D721Med (cell line): Measurements from ENCODE around the gene IBTK.
A peak's percentile ranks its signal among the peaks of the same experiment; 100 is the strongest.
"Not testable (repeated sequence)": the region's sequence is repeated elsewhere in the genome, so short reads cannot be mapped to it uniquely, and the experiment has no call there.

Experiments used
- DNase-seq: peaks from one replicate; pipeline ENCODE4 v3.0.0; 2011; ENCODE audit warnings: low spot score; ENCODE audit not compliant: insufficient read length
- FAIRE-seq: peaks from 2 replicates; lab custom pipeline; 2011; peaks lifted over from hg19 to GRCh38; lab: Jason Lieb, UNC
- TF ChIP-seq, protein P1 (sequence below): IDR thresholded peaks from 2 replicates; pipeline ENCODE4 v1.5.1; 2012; ENCODE audit warnings: mild to moderate bottlenecking, control low read depth; ENCODE audit not compliant: insufficient read depth; ENCODE audit errors: missing control alignments

The IBTK gene

DNA sequence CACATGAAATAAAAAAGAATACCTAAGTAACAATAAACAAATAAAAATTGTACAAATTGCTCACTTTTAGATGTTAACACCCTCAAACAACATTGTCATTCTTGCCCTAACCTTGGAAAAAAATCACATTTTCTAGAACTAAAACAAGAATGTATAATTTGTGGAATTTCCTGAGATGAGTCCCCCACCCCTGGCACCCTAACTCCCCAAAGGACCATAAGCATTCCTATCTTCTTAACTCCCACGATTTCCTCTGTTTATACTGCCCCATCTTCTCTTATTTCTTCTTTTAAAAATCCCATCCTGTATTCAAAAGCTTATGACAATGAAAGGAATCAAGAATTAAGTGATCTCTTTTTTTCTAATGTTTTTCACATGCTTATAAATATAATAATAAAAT lies 70.9 kb downstream of the IBTK start:
- FAIRE-seq (no peak), DNase-seq (no peak)
- TF ChIP-seq, protein P1, sequence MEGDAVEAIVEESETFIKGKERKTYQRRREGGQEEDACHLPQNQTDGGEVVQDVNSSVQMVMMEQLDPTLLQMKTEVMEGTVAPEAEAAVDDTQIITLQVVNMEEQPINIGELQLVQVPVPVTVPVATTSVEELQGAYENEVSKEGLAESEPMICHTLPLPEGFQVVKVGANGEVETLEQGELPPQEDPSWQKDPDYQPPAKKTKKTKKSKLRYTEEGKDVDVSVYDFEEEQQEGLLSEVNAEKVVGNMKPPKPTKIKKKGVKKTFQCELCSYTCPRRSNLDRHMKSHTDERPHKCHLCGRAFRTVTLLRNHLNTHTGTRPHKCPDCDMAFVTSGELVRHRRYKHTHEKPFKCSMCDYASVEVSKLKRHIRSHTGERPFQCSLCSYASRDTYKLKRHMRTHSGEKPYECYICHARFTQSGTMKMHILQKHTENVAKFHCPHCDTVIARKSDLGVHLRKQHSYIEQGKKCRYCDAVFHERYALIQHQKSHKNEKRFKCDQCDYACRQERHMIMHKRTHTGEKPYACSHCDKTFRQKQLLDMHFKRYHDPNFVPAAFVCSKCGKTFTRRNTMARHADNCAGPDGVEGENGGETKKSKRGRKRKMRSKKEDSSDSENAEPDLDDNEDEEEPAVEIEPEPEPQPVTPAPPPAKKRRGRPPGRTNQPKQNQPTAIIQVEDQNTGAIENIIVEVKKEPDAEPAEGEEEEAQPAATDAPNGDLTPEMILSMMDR, result no peak

DNA sequence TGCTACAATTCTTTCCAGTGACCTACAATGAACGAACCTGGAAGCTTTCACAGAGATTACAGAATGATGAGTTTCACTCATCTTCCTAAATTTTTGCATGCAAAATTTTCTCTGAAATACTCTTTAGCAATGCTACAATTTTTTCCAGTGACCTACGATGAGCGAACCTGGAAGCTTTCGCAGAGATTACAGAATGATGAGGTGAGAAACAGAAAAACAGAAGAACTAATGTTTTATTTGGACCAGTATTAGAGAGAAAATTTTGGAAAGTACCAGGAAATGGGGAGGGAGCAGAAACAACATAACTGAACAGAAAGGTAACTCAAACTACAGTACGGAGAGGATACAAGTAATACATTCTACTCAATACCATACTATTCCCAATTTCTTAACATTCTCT lies 75.0 kb downstream of the IBTK start:
- DNase-seq (no peak), FAIRE-seq (no peak)
- TF ChIP-seq, protein P1, result no peak

DNA sequence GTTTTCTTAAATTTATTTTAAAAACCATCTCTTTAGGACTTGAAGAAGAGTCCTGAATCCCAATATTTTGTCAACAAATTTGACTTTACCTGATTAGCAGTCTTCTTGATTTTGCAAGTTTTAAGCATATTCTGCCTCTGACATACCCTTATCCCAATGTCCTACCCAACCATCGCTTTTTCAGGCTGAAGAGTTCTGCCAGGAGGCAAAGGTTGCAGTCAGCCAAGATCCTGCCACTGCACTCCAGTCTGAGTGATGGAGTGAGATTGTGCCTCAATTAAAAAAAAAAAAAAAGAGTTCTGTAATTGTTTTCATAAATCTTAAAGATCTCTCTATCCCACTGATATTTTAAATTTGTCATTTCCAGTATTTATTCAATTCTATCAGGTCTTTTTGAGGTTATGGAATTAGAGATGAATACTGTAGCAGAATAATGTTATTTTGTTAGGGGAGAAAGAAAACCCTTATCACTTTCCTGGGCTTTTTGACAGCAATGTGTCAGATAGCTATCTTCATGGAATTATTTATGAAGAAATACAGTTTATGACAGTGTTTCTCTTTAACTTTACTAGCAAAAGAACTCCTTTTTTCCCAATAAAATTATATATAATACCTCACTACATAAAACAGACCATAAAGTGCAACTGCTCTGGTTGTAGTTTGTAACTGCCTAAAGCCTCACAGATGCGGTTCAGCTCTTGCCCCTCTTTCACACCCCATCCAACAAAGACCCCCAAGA lies 78.2 kb downstream of the IBTK start:
- FAIRE-seq, result no peak
- no peak for DNase-seq
- TF ChIP-seq, protein P1, result no peak

GRCh38 chr6:82166493-82166892 lies 81.1 kb downstream of the IBTK start:
- no peak for DNase-seq
- no peak for FAIRE-seq
- TF ChIP-seq, protein P1, result no peak

GRCh38 chr6:82160255-82160990 lies 87.1 kb downstream of the IBTK start:
- DNase-seq (no peak), FAIRE-seq (peak; percentile 6)
- TF ChIP-seq, protein P1, result no peak

DNA sequence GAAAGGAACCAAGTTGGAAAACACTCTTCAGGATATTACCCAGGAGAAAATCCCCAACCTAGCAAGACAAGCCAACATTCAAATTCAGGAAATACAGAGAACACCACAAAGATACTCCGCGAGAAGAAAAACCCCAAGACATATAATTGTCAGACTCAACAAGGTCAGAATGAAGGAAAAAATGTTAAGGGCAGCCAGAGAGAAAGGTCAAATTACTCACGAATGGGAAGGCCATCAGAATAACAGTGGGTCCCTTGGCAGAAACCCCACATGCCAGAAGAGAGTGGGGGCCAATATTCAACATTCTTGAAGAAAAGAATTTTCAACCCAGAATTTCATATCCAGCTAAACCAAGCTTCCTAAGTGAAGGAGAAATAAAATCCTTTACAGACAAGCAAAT lies 94.8 kb downstream of the IBTK start:
- FAIRE-seq, DNase-seq: not testable (repeated sequence)

DNA sequence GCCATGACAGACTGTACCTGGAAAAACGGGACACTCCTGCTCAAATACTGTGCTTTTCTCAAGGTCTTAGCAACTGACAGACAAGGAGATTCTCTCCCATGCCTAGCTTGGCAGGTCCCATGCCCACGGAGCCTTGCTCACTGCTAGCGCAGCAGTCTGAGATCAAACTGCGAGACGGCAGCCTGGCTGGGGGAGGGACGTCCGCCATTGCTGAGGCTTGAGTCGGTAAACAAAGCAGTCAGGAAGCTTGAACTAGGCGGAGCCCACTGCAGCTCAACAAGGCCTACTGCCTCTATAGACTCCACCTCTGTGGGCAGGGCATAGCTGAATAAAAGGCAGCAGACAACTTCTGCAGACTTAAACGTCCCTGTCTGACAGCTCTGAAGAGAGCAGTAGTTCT lies 96.4 kb downstream of the IBTK start:
- not testable (repeated sequence) for FAIRE-seq, DNase-seq

- FAIRE-seq (no peak), DNase-seq (no peak)
- TF ChIP-seq, protein P1, result no peak
These were observed 101.6 kb downstream of the IBTK start for GRCh38 chr6:82145926-82146452.
